HG03469 (cell line): ENCODE data around the gene PLGLB1.
"Not testable (repeated sequence)": the region's sequence is repeated elsewhere in the genome, so short reads cannot be mapped to it uniquely, and the experiment has no call there.

Experiments
- ATAC-seq: cut with Tn5 transposase; IDR thresholded peaks from one replicate; pipeline ENCODE4 v1.9.1; 2021; ENCODE audit warnings: mild to moderate bottlenecking, moderate library complexity, moderate number of reproducible peaks; ENCODE audit not compliant: unreplicated experiment

The PLGLB1 gene

GRCh38 chr2:87021744-87022143 is at the start of gene PLGLB1:
TSS of gene PLGLB1 (minus strand) at chr2:87021844. CDS start at chr2:87021783, 61 bp downstream.
- ATAC-seq = not testable (repeated sequence)

- not testable (repeated sequence) for ATAC-seq
Observed at GRCh38 chr2:87064305-87064704, 42.7 kb upstream of the PLGLB1 start.

- not testable (repeated sequence) for ATAC-seq
Observed at GRCh38 chr2:87063431-87063830, 41.8 kb upstream of the PLGLB1 start.

GRCh38 chr2:87061519-87061918 is 39.9 kb upstream of the PLGLB1 start:
- not testable (repeated sequence) for ATAC-seq

GRCh38 chr2:87057606-87058005 is 36.0 kb upstream of the PLGLB1 start:
- ATAC-seq = not testable (repeated sequence)

- not testable (repeated sequence) for ATAC-seq
Observed at GRCh38 chr2:87056843-87057242, 35.2 kb upstream of the PLGLB1 start.

- not testable (repeated sequence) for ATAC-seq
Observed at GRCh38 chr2:87056435-87056834, 34.8 kb upstream of the PLGLB1 start.

- not testable (repeated sequence) for ATAC-seq
Observed at GRCh38 chr2:87054375-87054774, 32.7 kb upstream of the PLGLB1 start.

- not testable (repeated sequence) for ATAC-seq
Observed at GRCh38 chr2:87041321-87041978, 19.8 kb upstream of the PLGLB1 start.

GRCh38 chr2:87028607-87029006 is 7.0 kb upstream of the PLGLB1 start:
- not testable (repeated sequence) for ATAC-seq

GRCh38 chr2:87026816-87027215 is 5.2 kb upstream of the PLGLB1 start:
- not testable (repeated sequence) for ATAC-seq

- ATAC-seq = not testable (repeated sequence)
Observed at GRCh38 chr2:87025927-87026326, 4.3 kb upstream of the PLGLB1 start.

GRCh38 chr2:87023988-87024615 is 2.5 kb upstream of the PLGLB1 start:
- ATAC-seq = not testable (repeated sequence)

- not testable (repeated sequence) for ATAC-seq
Observed at GRCh38 chr2:87021043-87021442, 601 bp downstream of the PLGLB1 start.

GRCh38 chr2:87019053-87019452 is 2.6 kb downstream of the PLGLB1 start:
- not testable (repeated sequence) for ATAC-seq

GRCh38 chr2:87014489-87015169 is 7.0 kb downstream of the PLGLB1 start:
- ATAC-seq = not testable (repeated sequence)

GRCh38 chr2:87004398-87004797 is 17.2 kb downstream of the PLGLB1 start:
- ATAC-seq = not testable (repeated sequence)
